GM21390 (cell line): Measurements from ENCODE around the gene RPRD1A.
"Not testable (repeated sequence)": the region's sequence is repeated elsewhere in the genome, so short reads cannot be mapped to it uniquely, and the experiment has no call there.

Experiments used
- ATAC-seq: cut with Tn5 transposase; IDR thresholded peaks from one replicate; pipeline ENCODE4 v1.9.1; 2021; ENCODE audit not compliant: unreplicated experiment

Gene RPRD1A, protein sequence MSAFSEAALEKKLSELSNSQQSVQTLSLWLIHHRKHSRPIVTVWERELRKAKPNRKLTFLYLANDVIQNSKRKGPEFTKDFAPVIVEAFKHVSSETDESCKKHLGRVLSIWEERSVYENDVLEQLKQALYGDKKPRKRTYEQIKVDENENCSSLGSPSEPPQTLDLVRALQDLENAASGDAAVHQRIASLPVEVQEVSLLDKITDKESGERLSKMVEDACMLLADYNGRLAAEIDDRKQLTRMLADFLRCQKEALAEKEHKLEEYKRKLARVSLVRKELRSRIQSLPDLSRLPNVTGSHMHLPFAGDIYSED

DNA sequence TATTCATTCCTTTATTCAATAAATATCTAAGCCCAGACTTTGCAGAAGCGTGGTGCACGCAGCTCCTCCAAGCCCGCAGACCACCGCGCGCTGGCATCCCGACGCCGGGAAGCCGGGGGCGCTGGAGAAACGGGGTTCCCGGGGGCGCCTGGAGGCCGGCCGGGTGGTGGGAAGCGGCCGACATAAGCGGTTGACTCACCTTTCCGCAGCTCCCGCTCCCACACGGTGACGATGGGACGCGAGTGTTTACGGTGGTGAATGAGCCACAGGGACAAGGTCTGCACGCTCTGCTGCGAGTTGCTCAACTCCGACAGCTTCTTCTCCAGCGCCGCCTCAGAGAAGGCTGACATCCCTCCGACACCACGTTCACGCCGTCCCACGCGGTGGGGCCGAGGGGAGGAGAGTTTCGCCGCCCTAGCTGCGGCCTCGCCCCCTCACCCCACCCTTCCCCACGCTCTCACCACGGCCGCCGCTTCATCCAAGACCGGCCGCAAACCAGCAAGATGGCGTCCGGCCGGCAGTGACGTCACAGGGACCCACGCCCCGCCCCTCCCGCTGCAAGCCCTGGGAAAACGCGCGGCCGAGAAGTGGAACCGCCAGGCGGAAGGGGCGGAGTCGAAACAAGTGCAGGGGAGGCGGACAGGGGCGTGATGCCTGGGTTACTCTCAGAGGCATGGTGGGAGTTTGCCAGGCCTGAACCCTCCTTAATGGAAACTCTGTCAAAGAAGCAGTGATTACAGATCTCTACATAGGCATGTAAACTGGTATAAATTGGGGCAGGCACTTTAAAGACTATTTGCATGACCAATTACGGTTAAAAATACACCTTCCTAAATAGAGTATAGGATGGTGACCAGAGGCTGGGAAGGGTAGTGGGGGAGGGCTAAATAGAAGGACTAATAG is at the start of gene RPRD1A:
Gene RPRD1A (minus strand): TSS at position 505 of the 903 bp plus-strand sequence. CDS start 155 bp downstream, at position 350.
- ATAC-seq: peak; percentile 96

DNA sequence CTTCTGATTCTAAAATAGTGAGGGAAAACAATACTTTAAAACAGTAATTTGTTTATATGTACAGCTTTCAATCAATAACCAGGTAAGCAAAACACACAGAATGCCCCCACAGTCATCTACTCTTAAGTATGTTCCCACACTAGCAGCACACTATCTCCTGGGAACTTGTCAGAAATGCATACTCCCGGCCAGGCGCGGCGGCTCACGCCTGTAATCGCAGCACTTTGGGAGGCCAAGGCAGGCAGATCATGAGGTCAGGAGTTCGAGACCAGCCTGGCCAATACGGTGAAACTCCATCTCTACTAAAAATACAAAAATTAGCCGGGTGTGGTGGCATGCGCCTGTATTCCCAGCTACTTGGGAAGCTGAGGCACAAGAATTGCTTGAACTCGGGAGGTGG is 49.4 kb upstream of the RPRD1A start:
- ATAC-seq: not testable (repeated sequence)

DNA sequence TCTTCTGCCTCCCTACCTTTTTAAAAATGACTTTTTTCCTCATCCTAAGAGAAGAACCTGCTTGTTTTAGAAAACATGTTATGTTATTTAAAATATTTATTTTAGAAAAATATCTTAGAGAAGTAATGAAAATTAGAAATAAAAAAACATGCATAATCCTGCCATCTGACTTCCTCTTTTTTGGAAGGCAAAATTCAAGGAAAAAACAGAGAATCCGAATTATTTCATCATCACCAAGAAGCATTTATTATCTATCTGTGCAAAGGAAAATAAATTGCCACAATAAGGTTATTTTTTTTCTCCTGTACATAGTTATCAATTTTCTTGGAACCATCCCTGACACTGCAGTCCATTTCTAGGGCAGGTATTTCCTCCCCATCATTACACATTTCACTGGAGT is 47.4 kb upstream of the RPRD1A start:
- ATAC-seq: no peak

DNA sequence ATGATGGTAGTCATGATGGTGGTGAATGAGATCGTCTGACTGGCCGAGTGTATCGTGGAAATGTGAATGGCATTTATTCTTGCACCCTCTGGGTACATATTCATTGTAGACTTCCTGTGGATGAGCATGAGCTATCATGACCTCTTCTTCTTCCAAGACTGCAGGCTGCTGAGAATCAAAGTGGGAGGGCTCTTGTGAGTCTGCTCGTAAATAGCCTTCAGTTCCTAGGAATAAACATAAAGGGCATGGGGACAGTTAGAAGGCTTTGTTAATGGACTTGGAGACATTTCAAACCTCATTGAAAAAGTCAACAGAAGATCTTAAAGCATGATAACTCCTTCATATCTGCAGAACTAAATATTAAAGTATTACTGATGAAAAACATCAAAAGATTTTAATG is 46.9 kb upstream of the RPRD1A start:
- no peak for ATAC-seq

DNA sequence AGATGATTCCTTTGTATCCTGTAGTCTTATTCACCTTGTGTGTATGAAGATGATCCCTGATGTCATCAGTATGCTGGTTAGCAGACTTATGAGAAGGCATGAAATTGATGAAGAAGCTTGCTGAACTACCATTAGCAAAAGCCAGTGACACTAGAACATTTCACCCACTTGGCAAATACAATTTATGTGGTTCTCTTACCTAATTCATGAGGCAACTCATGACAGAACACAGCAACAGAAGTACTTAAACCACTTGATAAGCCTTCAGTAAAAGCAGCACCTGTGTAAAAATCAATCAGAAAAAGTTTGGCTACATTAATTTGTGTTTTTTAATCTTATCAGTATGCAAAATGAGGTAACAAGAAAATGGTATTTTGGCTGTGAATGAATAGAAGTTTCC is 44.9 kb upstream of the RPRD1A start:
- ATAC-seq: no peak

DNA sequence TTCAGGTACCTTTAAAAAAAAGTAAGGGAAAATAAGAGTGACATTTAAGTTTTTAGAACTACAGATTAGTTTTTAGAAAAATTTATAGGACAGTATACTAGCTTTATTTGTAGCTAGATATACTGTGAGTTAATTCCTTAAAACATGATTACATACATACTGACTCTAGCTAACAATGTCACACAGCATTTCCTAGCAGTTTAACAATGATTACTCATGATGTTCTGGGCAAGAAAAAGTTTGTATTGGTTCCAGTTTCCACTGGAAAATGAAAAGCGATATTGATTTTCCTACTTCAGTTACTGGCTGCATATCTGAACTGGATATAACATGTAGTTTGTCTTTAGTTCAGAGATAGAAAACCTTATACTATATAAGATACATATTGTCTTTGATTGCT is 42.4 kb upstream of the RPRD1A start:
- ATAC-seq: no peak

DNA sequence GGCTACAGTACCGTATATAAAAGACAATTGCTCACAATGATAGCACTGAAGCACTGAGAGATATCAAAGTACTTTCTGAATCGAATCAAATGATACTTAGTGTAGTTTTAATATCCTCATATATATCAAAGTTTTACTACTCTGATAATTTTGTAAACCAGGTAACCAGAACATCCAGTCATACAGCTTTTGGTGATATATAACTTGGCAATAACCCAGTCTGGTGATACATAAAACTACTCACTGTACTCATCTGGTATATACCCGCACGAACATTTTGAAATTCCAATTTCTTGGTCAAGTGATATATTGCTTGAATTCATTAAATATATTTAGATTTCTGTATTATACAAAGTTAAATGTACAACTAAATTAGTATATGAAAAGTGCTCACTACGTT is 41.2 kb upstream of the RPRD1A start:
- ATAC-seq: no peak

DNA sequence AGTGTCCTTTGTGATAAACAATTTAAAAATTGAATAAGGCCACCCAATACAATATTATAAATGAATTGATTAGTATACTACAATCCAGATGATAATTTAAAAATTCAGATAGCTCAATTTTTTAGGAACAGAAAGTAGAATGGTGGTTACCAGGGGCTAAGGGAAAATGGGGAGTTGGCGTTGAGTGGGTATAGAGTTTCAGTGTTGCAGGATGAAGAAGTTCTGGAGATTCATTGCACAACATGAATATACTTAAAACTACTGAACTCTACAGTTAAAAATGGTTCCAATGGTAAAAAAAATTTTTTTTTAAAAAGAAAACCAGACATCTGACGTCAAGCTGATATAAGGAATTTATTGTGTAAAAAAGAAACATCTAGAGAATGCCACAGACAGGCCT is 40.8 kb upstream of the RPRD1A start:
- no peak for ATAC-seq

DNA sequence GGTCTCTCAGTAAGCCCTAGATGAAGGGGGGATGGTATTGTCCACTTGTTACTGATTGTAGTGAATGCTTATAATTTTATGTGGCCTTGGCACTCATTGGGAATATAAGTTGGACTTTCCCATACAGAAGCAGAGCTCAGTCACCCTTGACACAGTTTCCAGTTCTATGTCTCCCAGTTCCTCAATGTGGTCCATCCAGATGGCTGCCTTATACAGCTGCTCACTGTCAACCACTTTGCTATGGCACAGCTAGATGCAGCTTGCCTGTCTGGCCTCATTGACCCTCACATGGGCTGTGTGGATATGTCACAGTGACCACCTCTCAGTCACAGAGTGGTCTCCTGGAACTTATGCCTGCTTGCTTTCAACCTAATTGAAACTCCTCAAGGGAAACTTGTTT is 40.1 kb upstream of the RPRD1A start:
- ATAC-seq: no peak

DNA sequence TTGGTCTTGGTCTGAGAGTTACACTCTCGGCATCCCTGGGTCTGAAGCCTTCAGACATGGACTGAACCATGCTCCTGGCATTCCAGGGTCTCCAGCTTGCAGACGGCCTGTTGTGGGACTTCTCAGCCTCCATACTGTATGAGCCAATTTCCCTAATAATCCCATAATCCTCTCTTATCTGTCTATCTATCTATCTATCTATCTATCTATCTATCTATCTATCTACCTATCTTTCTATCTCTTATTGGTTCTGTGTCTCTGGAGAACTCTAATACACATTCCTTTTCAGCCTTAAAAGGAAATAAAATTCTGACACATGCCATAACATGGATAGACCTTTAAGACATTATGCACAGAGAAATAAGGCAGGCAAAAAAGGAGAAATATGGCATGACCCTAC is 37.4 kb upstream of the RPRD1A start:
- ATAC-seq: no peak

DNA sequence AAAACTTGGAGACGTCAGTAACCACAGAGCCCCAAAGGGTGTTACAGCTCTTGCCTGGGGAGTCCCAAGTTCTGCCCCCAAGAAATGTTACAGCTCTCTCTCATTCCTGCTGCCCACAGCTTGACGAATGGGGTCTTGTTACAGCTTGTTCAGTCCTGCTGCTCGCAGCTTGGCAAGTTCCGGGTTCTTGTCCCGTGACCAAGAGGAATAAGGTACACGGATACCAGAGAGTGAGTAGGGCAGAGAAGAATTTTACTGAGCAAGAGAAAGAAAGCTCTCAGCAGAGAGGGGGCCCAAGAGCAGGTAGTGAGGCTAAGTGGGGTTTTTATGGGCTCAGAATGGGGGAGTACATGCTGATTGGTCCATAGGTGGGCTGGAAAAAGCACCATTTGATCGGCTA is 34.6 kb upstream of the RPRD1A start:
- ATAC-seq: no peak

DNA sequence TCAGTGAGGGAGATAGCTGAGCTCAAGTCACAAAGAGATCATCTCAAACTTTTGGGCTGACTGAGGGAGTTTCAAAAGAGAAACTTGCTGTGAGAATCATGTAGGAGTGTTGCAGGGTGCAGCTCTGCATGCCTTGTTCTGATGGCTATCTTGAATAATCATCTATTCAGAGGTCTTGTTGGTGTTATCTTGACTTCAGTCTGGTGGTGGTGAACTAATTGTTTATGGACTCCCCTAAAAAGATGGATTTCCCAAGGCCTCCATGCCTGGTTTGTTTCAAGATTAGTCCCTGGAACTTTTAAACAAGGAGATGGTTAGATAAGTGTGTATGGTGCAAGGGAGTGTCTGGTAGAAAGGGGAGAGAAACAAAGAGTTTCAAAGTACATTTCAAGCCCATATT is 32.0 kb upstream of the RPRD1A start:
- no peak for ATAC-seq

DNA sequence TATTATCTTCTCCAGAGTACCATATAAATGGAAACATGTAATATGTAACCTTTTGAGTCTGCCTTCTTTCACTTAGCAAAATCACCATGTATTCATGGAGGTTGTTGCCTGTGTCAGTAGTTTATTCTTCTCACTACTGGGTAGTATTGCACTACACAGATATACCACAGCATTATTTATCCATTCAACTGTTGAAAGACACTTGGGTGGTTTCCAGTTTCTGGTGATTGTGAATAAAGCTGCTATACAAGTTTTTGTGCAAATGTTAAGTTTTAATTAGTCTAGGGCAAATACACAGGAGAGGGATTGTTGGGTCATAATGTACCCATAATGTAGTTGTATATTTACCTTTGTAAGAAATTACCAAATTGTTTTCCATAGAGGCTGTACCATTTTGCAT is 29.6 kb upstream of the RPRD1A start:
- ATAC-seq: no peak

DNA sequence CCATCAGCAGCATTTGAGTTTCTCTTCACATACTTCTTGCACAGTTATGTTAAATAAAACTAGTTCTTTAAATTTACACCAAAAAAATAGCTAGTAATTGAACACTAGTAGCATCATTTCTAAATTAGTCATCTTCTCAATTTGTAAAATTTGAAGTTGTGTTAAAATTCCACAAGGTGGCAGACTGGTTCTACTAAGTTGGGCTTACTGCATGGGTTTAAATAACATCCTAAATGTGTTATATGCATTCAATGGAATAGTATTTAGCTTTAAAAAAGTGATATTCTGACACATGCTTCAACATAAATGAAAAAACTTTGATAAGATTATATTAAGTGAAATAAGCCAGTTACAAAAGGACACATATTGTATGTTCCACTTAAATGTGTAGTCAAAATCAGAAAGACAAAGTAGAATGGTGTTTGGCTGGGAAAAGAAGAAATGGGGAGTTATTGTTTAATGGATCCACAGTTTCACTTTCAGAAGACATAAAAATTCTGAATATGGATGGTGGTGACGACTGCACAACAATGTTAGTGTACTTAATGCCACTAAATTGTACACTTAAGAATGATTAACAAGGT is 28.7 kb upstream of the RPRD1A start:
- no peak for ATAC-seq

DNA sequence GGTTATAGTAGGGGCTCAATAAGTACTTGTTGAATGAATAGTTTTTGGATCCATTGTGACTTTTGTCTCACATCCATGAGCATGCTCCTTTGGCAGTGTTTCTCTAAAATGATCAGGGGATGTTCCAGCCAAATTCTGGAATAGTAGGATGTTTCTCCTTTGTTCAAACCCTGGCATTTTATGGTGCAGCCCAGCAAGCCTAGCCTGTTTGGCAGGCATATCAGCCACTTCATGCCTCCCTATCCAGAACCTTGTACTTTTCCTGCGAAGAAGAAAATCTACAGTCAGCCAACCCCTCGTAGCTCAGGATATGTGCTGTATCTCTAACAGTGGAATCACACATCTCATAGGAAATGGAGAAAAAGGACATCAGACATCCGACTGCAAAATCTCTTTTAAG is 27.1 kb upstream of the RPRD1A start:
- no peak for ATAC-seq

DNA sequence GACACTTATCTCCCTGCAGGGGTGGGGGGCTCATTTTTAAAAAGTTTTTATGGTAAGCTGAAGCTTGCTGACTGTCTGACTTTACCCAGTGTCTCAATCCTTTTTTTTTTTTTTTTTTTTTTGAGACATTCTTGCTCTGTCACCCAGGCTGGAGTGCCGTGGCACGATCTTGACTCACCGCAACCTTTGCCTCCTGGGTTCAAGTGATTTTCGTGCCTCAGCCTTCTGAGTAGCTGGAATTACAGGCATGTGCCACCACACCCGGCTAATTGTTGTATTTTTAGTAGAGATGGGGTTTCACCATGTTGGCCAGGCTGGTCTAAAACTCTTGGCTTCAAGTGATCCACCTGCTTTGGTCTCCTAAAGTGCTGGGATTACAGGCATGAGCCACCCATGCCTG is 24.8 kb upstream of the RPRD1A start:
- not testable (repeated sequence) for ATAC-seq

DNA sequence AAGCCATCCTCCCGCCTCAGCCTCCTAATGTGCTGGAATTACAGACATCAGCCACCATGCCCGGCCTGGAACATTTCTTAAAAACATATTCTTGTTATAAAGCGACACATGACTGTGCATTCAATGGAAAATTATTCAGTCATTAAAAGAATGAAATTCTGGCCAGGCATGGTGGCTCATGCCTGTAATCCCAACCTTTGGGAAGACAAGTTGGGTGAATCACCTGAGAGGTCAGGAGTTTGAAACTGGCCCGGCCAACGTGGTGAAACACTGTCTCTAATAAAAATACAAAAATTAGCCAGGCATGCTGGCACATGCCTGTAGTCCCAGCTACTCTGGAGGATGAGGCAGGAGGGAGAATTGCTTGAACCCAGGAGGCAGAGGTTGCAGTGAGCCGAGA is 21.6 kb upstream of the RPRD1A start:
- no peak for ATAC-seq

DNA sequence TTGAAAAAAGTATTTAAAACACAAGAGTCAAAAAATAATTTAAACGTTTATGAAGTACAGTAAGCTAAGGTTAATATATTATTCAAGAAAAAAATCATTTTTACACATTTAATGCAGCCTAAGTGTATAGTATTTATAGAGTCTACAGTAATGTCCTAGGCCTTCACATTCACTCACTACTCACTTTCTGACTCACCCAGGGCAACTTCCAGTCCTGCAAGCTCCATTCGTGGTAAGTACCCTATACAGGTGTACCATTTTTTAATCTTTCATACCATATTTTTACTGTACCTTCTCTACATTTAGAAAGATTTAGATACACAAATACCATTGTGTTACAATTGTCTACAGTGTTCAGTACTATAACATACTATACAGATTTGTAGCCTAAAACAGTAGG is 20.9 kb upstream of the RPRD1A start:
- no peak for ATAC-seq

DNA sequence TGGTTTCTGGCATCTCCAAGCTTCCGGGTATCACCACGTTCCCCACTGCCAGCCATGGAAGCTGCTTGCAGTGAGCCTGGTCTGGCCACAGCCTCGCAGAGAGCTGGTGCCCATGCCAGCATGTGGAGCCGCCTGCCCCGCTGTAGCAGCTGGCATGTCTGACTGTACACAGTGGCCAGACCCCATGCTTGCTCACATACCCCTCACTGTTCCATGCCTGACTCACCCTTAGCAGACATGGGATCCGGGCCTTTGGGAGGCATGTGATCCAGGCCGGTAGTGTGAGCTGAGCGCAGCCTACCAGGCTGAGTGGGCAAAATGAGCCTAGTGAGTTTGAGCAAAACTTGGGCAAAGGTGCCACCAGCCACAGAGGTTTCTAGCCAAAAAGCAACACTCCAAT is 18.8 kb upstream of the RPRD1A start:
- no peak for ATAC-seq

DNA sequence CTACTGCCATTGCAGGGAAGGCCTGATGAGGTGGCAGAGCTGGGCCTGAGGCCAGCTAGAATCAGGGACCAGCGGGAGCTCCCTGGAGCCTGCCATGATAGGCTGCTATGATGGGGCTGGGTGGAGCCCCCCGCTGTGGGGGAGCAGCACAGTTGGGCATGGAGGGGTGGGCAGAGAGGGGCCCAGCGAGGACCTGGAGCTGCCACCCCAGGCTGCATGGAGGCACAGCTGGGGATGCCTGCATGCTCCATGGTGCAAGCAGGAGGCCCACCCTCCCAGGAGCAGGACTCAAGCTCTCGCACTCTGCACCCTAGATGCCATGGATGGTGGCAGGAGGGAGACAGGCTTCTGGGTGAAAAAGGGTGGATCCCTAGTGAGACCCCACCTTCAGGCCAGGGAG is 17.8 kb upstream of the RPRD1A start:
- no peak for ATAC-seq

DNA sequence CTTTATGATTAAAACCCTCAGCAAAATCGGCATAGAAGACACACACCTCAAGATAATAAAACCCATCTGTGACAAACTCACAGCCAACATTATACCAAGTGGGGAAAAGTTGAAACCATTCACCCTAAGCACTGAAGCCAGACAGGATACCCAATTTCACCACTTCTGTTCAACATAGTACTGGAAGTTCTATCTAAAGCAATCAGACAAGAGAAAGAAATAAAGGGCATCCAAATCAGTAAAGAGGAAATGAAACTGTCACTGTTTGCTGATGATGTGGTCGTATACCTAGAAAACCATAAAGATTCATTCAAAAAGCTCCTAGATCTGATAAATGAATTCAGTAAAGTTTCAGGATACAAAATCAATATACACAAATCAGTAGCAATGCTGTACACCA is 16.4 kb upstream of the RPRD1A start:
- ATAC-seq: peak; percentile 69

DNA sequence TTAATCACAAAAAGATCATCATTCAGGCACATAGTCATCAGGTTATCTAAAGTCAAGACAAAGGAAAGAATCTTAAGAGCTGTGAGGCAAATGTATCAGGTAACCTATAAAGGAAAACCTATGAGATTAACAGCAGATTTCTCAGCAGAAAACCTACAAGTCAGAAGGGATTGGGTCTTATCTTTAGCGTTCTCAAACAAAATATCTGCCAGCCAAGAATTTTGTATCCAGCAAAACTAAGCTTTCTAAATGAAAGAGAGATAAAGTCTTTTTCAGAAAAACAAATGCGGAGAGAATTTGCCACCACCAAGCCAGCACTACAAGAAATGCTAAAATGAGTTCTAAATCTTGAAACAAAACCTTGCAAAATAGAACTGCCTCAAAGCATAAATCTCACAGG is 13.8 kb upstream of the RPRD1A start:
- not testable (repeated sequence) for ATAC-seq
